Colonic mucosa (tissue), 4 donors: ENCODE data around the gene DDRGK1. TPM values are rescaled to one million over a fixed set of nuclear protein-coding genes. Genes with fewer than 3 reads are reported as not detected.

ENCODE experiments used
- DNase-seq: peaks from one replicate; pipeline ENCODE4 v3.0.0-alpha.2; 2020
- H3K27ac ChIP-seq: fragments of 200-600 bp; one replicate; pipeline ENCODE4 v1.8.0; 2021
- H3K27me3 ChIP-seq: fragments of 200-600 bp; one replicate; pipeline ENCODE4 v1.8.0; 2021
- H3K36me3 ChIP-seq: fragments of 200-600 bp; one replicate; pipeline ENCODE4 v1.8.0; 2021
- H3K4me1 ChIP-seq: fragments of 200-600 bp; one replicate; pipeline ENCODE4 v1.8.0; 2021; ENCODE audit warnings: mild to moderate bottlenecking
- H3K4me3 ChIP-seq: fragments of 200-600 bp; one replicate; pipeline ENCODE4 v1.8.0; 2021
- H3K9ac ChIP-seq, 2 donors: one replicate each; pipeline ENCODE4 v1.7.0; 2013; ENCODE audit warnings: control low read depth in 2 of 2, low read depth in 2 of 2, low read length in 2 of 2
- H3K9me3 ChIP-seq: fragments of 200-600 bp; one replicate; pipeline ENCODE4 v1.8.0; 2021
- CTCF ChIP-seq: fragments of 200-600 bp; IDR thresholded peaks from one replicate; pipeline ENCODE4 v1.8.0; 2022; ENCODE audit warnings: antibody characterized with exemption, mild to moderate bottlenecking
- intact Hi-C: fragments of 100-400 bp; cut with DNase I; formaldehyde crosslinking; loops from one replicate; pipeline ENCODE4 v1.14.1; 2022
- total RNA-seq, 2 donors: library from RNA; stranded (reverse); fragmentation: NEBNext Ultra II Directional in 1 of 2; extraction: Animal tissue kit (Norgen Biotek cat#: 25700) in 1 of 2; gene quantifications; one replicate each; pipeline ENCODE4 v1.2.1, GENCODE V29; 2021
- donor health status: healthy.
- donor health status: DM: no; HTN: no; CAD: no.
- donor health status: DM: no; HTN: no; CAD: no.

Gene DDRGK1
- total RNA-seq, 2 donors from 2014 or later: 57.8 to 88.6 TPM

DNA sequence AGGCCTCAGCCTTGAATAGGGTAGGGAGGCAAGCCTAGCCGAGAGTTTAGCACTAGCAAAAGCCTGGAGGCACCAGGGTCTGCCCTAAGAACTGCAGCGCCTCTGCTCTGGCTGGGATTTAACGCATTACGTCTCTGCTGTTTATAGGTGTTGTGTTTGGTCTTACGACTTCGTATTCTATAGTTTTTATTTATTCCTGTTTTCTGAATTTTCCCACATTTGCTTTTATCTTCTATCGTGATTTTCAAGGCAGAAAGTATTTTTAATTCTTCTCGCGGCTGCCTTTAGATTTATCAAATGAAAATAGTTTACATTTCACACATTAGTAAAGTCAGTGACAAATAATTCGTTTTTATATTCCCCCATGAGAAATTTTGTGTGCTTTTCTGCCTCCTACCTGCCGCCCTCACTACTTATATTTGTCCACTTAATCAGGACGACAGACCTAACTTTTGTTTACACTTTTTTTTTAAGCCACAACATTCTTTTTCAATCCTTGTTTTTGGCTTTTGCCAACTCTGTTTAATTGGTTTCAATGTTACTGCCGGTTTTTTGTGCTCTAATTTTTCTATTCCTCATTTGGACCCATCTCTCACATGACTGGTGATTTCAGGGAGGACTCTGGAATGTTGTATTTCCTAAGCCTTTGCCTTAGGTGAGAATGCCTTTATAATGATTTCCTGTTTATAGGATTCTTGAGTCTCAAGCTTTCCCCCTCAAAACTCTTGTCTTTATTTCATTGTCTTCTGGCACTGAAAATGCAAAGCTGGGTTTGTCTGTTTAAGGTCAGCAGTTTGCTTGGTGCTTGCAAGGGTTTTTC lies 29.8 kb downstream of the DDRGK1 start:
- intact Hi-C loops: no loop called here
- H3K4me3 ChIP-seq: peak overlapping the region; percentile 93

DNA sequence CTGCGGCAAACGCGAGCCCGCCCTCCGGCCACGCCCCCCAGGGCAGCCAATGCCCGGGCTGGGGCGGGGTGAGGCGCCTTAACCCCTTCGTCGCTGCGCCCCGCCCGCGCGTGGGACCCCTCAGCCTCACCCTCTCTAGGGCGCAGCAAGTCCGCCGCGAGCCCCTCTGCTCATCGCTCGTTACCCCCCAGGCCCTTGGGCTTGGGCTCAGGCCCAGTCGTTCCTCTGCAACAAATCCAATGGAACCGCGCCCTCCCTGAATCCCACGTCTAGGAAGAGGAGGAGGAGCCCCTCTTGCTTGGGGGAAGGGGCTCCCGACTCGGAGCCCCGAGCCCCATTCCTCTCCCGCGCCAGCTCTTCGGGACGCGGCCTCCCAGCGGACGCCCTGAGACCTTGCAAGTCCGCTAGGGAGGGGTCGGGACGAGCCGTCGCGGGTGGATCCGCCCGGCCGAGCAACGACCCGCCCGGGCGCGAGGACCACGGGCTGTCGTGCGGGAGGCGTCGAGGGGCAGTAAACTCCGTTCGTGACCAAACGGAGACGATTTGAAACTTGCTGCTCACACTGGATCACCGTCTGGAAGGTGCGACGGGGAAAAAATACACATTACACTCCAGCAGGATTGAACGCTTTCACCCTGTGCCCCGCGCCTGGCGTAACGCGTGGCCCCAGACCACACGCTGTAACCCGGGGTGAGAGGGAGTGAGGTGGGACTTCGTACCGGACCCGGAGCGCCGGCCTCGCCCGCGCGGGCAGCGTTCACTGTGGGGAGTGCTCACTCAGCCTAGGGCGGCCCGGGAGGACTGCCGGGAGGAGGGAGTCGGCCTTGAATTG lies 30.7 kb downstream of the DDRGK1 start:
- H3K4me3 ChIP-seq: peak overlapping the region; percentile 93

More for the DNA sequence above, 29.8 kb downstream of the DDRGK1 start:
- TF ChIP-seq CTCF: no peak
- Histone ChIP-seq H3K27ac (peak overlapping the region; percentile 23), H3K9ac (peak overlapping the region in 1 of 2 donors; percentile 44), H3K9me3 (no peaks in the 10 kb centered on the region), H3K4me1 (no peaks in the 10 kb centered on the region), H3K36me3 (no peaks in the 10 kb centered on the region), H3K27me3 (peaks cover 4% of the 10 kb centered on the region)
- no peak for DNase-seq

DNA sequence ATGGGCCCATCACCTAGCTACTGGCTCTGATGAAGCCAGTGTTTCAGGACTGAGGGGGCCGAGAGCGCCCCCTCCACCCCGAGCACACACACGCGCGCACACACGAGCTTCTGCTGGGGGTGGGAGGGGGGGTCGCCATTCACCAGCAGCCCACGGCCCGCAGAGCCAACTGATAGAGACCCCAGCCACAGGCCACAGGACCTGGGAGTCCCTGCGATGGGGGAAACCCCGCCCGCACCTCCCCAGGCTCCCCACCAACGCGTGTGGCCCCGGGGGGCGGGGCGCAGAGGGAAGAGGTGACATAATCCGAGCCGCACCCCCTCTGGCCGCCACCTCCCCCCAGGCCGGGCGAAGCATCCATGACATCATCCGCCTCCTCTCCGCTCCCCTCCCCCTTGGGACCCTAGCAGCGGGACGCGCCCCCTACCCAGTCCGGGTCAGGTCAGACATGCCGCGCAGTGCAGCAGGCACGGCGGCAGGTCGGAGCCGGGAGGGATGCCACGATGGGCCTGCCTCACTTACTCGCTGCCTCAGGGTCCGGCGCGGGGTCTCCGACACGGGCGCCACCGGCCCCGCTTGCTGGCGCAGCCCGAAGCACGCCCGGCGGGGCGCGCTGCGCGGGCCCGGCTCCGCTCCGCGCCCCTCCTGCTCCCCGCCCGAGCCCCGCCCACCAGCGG lies 31.4 kb downstream of the DDRGK1 start, which contains the start of gene LZTS3:
TSS of gene LZTS3 (minus strand) at position 617 of the 677 bp plus-strand sequence. CDS start 6,386 bp downstream, outside the sequence.
- intact Hi-C loops: no loop called here
- no peaks in the 10 kb centered on the region for H3K9me3 ChIP-seq
- peak within 1 kb of the TSS; percentile 93 for H3K4me3 ChIP-seq
- TF ChIP-seq CTCF: no peak
- H3K27me3 ChIP-seq: peaks cover 4% of the 10 kb centered on the region
- H3K9ac ChIP-seq: peak within 1 kb of the TSS; percentile 49 to 91
- peak within 1 kb of the TSS; percentile 23 for H3K27ac ChIP-seq
- H3K36me3 ChIP-seq: no peaks in the 10 kb centered on the region
- DNase-seq: peak; percentile 70
- H3K4me1 ChIP-seq: no peaks in the 10 kb centered on the region

More for the DNA sequence above, 30.7 kb downstream of the DDRGK1 start:
- Histone ChIP-seq H3K36me3 (no peaks in the 10 kb centered on the region), H3K9ac (peak overlapping the region; percentile 44 to 46), H3K9me3 (no peaks in the 10 kb centered on the region), H3K27ac (peak overlapping the region; percentile 23), H3K27me3 (peaks cover 4% of the 10 kb centered on the region), H3K4me1 (no peaks in the 10 kb centered on the region)
- no peak for TF ChIP-seq CTCF
- peak; percentile 91 for DNase-seq
- intact Hi-C loops: no loop called here

DNA sequence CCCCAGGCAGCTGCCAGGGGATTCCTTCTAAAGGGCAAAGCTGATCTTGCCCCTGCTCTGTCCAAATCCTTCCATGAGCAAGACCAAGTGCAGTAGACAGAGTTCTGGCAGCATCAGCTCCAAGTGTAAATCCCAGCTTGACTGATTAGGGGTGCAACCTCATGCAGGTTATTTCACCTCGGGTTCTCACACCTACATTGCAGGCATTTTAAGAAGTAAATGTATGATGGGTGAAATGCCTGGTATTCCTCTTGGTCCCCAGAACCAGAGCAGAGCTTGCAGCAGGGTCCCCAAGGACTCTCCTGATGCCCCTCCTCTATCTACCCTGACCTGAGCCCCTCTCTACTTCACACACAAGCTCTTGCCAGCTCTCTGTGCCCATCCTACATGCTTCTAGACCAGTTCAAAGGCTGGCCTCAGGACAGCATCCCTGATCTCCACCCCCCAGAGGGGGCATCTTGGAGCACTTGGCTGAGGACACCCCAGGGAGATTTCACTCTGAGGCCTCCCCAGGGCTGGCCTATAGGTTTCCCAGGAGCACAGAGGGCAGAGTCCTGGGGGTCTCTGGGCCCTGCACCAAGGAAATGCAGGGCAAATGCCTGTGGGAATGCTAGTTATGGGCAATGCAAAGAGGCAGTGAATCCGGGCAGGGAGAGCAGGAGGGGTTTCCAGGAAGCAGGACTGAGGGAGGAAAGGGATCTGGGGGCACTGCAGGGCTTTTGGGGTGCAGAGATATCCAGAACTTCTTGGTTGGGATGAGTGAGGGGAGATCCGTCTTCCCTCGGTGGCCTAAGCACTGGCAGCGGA lies 32.2 kb downstream of the DDRGK1 start:
- intact Hi-C loops: no loop called here
- Histone ChIP-seq H3K9me3 (no peaks in the 10 kb centered on the region), H3K27me3 (peaks cover 4% of the 10 kb centered on the region), H3K4me1 (no peaks in the 10 kb centered on the region), H3K36me3 (no peaks in the 10 kb centered on the region), H3K4me3 (peak overlapping the region; percentile 93), H3K9ac (peak overlapping the region in 1 of 2 donors; percentile 41), H3K27ac (no peak overlapping the region)
- no peak for DNase-seq
- TF ChIP-seq CTCF: no peak
